Neural crest cell (in vitro differentiated cells): ENCODE data around the gene CPPED1. TPM values are rescaled to one million over a fixed set of nuclear protein-coding genes. Genes with fewer than 3 reads are reported as not detected.

ENCODE experiments used
- DNase-seq: peaks from one replicate; pipeline ENCODE4 v3.0.0; 2021; ENCODE audit warnings: low read depth, mixed read lengths, low spot score
- H3K27ac Mint-ChIP-seq: one replicate; pipeline ENCODE4 v1.8.0; 2021; ENCODE audit warnings: mild to moderate bottlenecking, mixed read lengths; ENCODE audit not compliant: unreplicated experiment
- H3K27me3 Mint-ChIP-seq: 2 replicates; pipeline ENCODE4 v1.8.0; 2021; ENCODE audit warnings: low read depth, mild to moderate bottlenecking, mixed read lengths
- H3K36me3 Mint-ChIP-seq: 2 replicates; pipeline ENCODE4 v1.8.0; 2021; ENCODE audit warnings: low read depth, mild to moderate bottlenecking, mixed read lengths
- H3K4me1 Mint-ChIP-seq: 2 replicates; pipeline ENCODE4 v1.8.0; 2021; ENCODE audit warnings: mixed read lengths
- H3K4me3 Mint-ChIP-seq: one replicate; pipeline ENCODE4 v1.8.0; 2021; ENCODE audit warnings: mild to moderate bottlenecking, mixed read lengths
- H3K9me3 Mint-ChIP-seq: 2 replicates; pipeline ENCODE4 v1.8.0; 2021; ENCODE audit warnings: mixed read lengths
- CTCF ChIP-seq: fragments of 200-600 bp; sonication (generic); conservative IDR thresholded peaks from 2 replicates; pipeline ENCODE4 v1.5.0; 2021; ENCODE audit warnings: antibody characterized with exemption, mild to moderate bottlenecking
- total RNA-seq: library from RNA; stranded (reverse); gene quantifications from 2 replicates; pipeline ENCODE4 v1.2.1, GENCODE V29; 2021

The CPPED1 gene
- total RNA-seq, 1 donor from 2014 or later = 6.9 TPM

DNA sequence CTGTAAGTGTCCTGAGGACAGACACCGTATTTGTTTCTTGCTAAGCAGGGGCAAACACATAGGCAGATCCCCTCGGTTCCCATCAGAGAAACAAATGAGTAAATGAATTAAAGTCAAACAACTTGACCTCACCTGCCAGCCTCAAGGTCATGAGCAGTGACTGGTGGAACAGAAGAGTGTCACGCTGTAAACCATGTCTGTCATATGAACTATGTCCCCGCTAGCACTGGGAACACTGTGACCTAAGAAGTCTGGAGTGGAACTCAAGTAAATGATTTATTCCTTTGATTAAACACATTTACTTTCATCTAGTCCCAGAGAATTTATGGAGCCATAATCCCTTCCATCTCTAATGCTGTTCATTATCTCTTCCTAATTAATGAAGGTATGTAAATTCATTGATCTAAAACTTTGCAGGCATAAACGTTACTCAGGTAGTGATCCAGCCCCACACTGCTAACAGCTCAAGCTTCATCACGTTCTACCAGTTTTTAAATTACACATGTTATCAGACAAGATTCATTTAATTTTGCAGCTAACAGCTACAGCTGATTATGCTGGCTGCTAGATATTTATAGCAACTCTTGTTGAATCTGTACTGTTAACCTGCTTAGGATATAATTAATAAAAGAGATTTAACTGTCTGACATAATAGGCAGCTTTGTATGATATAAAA, 38.7 kb downstream of the CPPED1 start:
- H3K4me3 Mint-ChIP-seq = no peak overlapping the region

GRCh38 chr16:12763517-12763916, 40.2 kb downstream of the CPPED1 start:
- peaks cover 9% of the 10 kb centered on the region for H3K4me1 Mint-ChIP-seq
- H3K27ac Mint-ChIP-seq = no peak overlapping the region
- no peaks in the 10 kb centered on the region for H3K9me3 Mint-ChIP-seq
- H3K36me3 Mint-ChIP-seq = no peaks in the 10 kb centered on the region
- no peaks in the 10 kb centered on the region for H3K27me3 Mint-ChIP-seq
- H3K4me3 Mint-ChIP-seq = no peak overlapping the region
- no peak for TF ChIP-seq CTCF
- no peak for DNase-seq

More for the DNA sequence above, 38.7 kb downstream of the CPPED1 start:
- H3K9me3 Mint-ChIP-seq = no peaks in the 10 kb centered on the region
- no peaks in the 10 kb centered on the region for H3K27me3 Mint-ChIP-seq
- no peaks in the 10 kb centered on the region for H3K4me1 Mint-ChIP-seq
- TF ChIP-seq CTCF = no peak
- H3K36me3 Mint-ChIP-seq = no peaks in the 10 kb centered on the region
- H3K27ac Mint-ChIP-seq = no peak overlapping the region
- DNase-seq = no peak

GRCh38 chr16:12760819-12761611, 42.7 kb downstream of the CPPED1 start:
- H3K27me3 Mint-ChIP-seq = no peaks in the 10 kb centered on the region
- no peaks in the 10 kb centered on the region for H3K9me3 Mint-ChIP-seq
- no peak for DNase-seq
- H3K36me3 Mint-ChIP-seq = no peaks in the 10 kb centered on the region
- no peak for TF ChIP-seq CTCF
- no peak overlapping the region for H3K4me3 Mint-ChIP-seq
- no peak overlapping the region for H3K27ac Mint-ChIP-seq
- H3K4me1 Mint-ChIP-seq = peaks cover 24% of the 10 kb centered on the region

- H3K36me3 Mint-ChIP-seq = no peaks in the 10 kb centered on the region
- H3K4me1 Mint-ChIP-seq = peaks cover 24% of the 10 kb centered on the region
- H3K27me3 Mint-ChIP-seq = no peaks in the 10 kb centered on the region
- no peak overlapping the region for H3K27ac Mint-ChIP-seq
- H3K4me3 Mint-ChIP-seq = peak overlapping the region; percentile 38
- no peaks in the 10 kb centered on the region for H3K9me3 Mint-ChIP-seq
- no peak for DNase-seq
- no peak for TF ChIP-seq CTCF
Measured at GRCh38 chr16:12758670-12759558, 44.8 kb downstream of the CPPED1 start.

- DNase-seq = no peak
- Mint-ChIP-seq H3K4me3 (peak overlapping the region; percentile 38), H3K9me3 (no peaks in the 10 kb centered on the region), H3K27me3 (no peaks in the 10 kb centered on the region), H3K36me3 (no peaks in the 10 kb centered on the region), H3K4me1 (peaks cover 31% of the 10 kb centered on the region), H3K27ac (no peak overlapping the region)
- TF ChIP-seq CTCF = no peak
Measured at GRCh38 chr16:12758031-12758669, 45.5 kb downstream of the CPPED1 start.
